Right lobe of liver (tissue), 6 donors: ENCODE data around the gene IMMT. TPM values are rescaled to one million over a fixed set of nuclear protein-coding genes. Genes with fewer than 3 reads are reported as not detected.
A peak's percentile ranks its signal among the peaks of the same experiment; 100 is the strongest.

Source experiments
- ATAC-seq, 4 donors: fragments of 200-7000 bp; cut with Tn5 transposase; one replicate each; pipeline ENCODE4 v1.9.1; 2020; ENCODE audit warnings: mild to moderate bottlenecking in 4 of 4, moderate library complexity in 4 of 4
- DNase-seq, 3 donors: peaks; one replicate each; pipeline ENCODE4 v3.0.0-alpha.2; 2020
- H3K27ac ChIP-seq, 3 donors: fragments of 200-600 bp; one replicate each; pipeline ENCODE4 v1.8.0; 2022
- H3K27me3 ChIP-seq, 2 donors: fragments of 200-600 bp; one replicate each; pipeline ENCODE4 v1.8.0; 2022
- H3K36me3 ChIP-seq, 4 donors: fragments of 200-600 bp; sonication (generic) in 1 of 4; one replicate each; pipeline versions ENCODE4 v1.5.1 to v1.8.0; 2017 to 2022; ENCODE audit warnings: control low read depth in 1 of 4
- H3K4me1 ChIP-seq, 4 donors: fragments of 200-600 bp; sonication (generic) in 1 of 4; one replicate each; pipeline versions ENCODE4 v1.5.1 to v1.8.0; 2017 to 2022; ENCODE audit warnings: control low read depth in 1 of 4
- H3K4me3 ChIP-seq, 3 donors: fragments of 200-600 bp; one replicate each; pipeline ENCODE4 v1.8.0; 2022
- H3K9me3 ChIP-seq, 4 donors: fragments of 200-600 bp; sonication (generic) in 1 of 4; one replicate each; pipeline versions ENCODE4 v1.5.1 to v1.8.0; 2017 to 2022; ENCODE audit warnings: control low read depth in 1 of 4
- POLR2A ChIP-seq: fragments of 450-650 bp; IDR thresholded peaks from one replicate; pipeline ENCODE4 v1.6.1; 2017; ENCODE audit warnings: antibody characterized with exemption, mild to moderate bottlenecking
- WGBS: methylation state at CpG from one replicate; pipeline ENCODE4 v1.1.6; 2018; ENCODE audit warnings: low coverage, low lambda C conversion rate; ENCODE audit not compliant: insufficient coverage; ENCODE audit errors: missing lambda C conversion rate; 5-methylcytosine and 5-hydroxymethylcytosine counted together
- intact Hi-C, 2 donors: fragments of 100-400 bp; cut with DNase I; formaldehyde crosslinking; loops; one replicate each; pipeline versions ENCODE4 v1.11.2 to v1.14.1; 2022
- total RNA-seq, 6 experiments: library from RNA; depleted of rRNA in 2 of 6; stranded (reverse); fragments of >200 nt in 2 of 6; fragmentation: NEBNext Ultra II Directional in 3 of 6; extraction: Animal tissue kit (Norgen Biotek cat#: 25700) in 3 of 6; gene quantifications; one replicate each; pipeline versions ENCODE4 v1.1.0 to v1.2.4, GENCODE V29; 2016 to 2023
- TF ChIP-seq, protein P1 (sequence below), 4 donors: fragments of 200-600 bp in 3 of 4; fragments of 450-650 bp in 1 of 4; IDR thresholded peaks; one replicate each; pipeline versions ENCODE4 v1.5.1 to v1.8.0; 2016 to 2022; ENCODE audit warnings: antibody characterized with exemption in 4 of 4, mild to moderate bottlenecking in 2 of 4
- donor health status: DM: no; HTN: yes; CAD: no.
- donor health status: DM: no; HTN: no; CAD: no.
- donor health status: DM: no; HTN: no; CAD: no.
- donor health status: DM: no; HTN: yes; CAD: no.
- donor health status: DM: no; HTN: yes; CAD: no.

IMMT gene
- total RNA-seq, 6 experiments from 2014 or later: 48.9 to 56.9 (median 52.5) TPM

DNA sequence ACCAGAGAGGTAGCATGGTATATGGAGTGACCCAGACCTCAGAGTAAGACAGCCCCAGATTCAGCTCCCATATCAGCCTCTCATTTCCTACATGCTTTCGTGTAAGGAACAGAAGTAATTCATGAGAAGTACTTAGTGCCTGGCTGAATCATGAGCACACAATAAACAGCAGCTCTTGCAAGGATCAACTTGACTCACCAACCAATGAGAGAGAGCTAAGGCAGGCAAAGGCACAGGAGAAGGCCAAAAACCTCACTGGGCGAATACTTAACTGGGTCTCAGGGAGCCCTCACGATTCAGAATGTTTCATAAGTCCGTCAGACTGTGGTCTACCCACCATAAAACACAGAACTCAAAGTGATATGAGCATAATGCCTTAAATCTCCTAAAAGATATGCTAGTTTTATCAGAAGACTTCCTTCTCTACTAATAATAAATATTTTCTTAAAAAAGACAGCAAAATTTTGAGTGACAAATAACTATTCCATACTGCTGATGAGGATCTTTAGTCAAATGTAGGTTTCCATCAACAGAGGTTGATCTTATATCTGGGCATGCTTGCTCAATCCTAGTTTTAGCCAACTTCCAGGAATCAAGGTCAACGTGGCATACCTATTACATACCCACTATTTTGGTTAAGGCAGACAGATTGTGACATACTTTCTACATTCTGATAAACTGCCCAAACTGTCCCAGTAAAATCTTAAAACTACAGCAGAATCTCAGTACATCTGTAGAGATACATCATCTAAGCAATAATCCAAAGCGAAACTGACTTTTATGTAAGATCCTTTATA is 34.9 kb downstream of the IMMT start:
- intact Hi-C loops: no loop called here
- TF ChIP-seq, protein P1, sequence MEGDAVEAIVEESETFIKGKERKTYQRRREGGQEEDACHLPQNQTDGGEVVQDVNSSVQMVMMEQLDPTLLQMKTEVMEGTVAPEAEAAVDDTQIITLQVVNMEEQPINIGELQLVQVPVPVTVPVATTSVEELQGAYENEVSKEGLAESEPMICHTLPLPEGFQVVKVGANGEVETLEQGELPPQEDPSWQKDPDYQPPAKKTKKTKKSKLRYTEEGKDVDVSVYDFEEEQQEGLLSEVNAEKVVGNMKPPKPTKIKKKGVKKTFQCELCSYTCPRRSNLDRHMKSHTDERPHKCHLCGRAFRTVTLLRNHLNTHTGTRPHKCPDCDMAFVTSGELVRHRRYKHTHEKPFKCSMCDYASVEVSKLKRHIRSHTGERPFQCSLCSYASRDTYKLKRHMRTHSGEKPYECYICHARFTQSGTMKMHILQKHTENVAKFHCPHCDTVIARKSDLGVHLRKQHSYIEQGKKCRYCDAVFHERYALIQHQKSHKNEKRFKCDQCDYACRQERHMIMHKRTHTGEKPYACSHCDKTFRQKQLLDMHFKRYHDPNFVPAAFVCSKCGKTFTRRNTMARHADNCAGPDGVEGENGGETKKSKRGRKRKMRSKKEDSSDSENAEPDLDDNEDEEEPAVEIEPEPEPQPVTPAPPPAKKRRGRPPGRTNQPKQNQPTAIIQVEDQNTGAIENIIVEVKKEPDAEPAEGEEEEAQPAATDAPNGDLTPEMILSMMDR (IDR thresholded peaks at IDR 0.05): no peak
- no peak for TF ChIP-seq POLR2A
- no peak overlapping the region for H3K27ac ChIP-seq
- H3K9me3 ChIP-seq: no peaks in the 10 kb centered on the region
- no peak for DNase-seq
- 88% methylated on average over 4 of the region's 6 CpGs for WGBS
- peak; percentile 44 to 93 (median 71) for ATAC-seq
- H3K36me3 ChIP-seq: peaks cover 0 to 84% (median 35%) of the 10 kb centered on the region in 4 donors
- H3K4me1 ChIP-seq: no peaks in the 10 kb centered on the region
- no peak overlapping the region for H3K4me3 ChIP-seq
- H3K27me3 ChIP-seq: no peaks in the 10 kb centered on the region

DNA sequence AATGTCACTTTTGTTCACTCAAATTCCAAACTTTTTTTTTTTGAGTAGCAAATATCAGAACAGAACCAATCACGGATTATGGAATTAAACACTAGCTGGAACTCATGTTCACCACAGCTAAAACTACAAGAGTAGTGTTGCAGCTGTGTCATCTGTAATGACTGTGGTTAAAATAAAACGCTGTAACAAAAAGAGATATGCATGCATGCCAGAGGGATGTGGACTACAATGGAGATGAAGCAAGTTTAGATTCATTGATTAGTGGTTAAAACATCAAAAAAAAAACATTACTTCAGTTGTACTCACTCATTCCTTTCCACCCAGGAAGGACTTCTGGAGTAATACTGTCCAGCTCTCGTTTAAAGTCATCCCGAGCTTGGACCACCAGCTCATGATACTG is 37.0 kb downstream of the IMMT start:
- H3K36me3 ChIP-seq: peaks cover 0 to 64% (median 33%) of the 10 kb centered on the region in 4 donors
- WGBS: 100% methylated on average over 4 of the region's 4 CpGs
- H3K4me1 ChIP-seq: no peaks in the 10 kb centered on the region
- intact Hi-C loops: no loop called here
- no peak overlapping the region for H3K27ac ChIP-seq
- H3K27me3 ChIP-seq: no peaks in the 10 kb centered on the region
- DNase-seq (no peak), ATAC-seq (no peak)
- no peak overlapping the region for H3K4me3 ChIP-seq
- TF ChIP-seq, protein P1 (IDR thresholded peaks at IDR 0.05): no peak
- TF ChIP-seq POLR2A: no peak
- no peaks in the 10 kb centered on the region for H3K9me3 ChIP-seq

DNA sequence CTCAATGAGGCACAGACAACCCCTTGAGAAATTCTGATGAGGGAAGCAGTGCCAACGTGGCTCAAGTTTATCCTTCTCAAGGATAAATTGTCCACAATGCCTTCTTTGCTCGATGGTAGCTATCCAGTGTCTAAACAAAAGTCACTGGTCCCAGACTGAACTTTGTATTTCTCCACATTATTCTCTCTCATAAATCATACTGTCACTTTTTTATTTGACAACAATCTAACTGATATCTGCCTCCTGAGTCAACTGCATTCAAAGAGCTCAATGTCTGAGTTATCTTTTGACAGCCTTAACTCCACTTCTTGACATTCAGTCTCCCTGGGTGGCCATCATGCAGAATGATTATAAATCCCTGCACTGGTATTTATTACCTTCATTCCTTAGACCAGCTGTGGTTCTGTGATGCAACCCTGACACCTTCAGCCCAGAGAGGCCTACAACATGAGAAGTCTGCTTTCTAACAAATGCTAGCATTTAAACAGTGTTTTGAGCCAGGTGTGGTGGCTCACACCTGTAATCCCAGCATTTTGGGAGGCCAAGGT is 38.2 kb downstream of the IMMT start:
- Histone ChIP-seq H3K4me1 (no peaks in the 10 kb centered on the region), H3K27ac (no peak overlapping the region), H3K36me3 (peaks cover 0 to 52% (median 28%) of the 10 kb centered on the region in 4 donors), H3K9me3 (no peaks in the 10 kb centered on the region), H3K27me3 (no peaks in the 10 kb centered on the region), H3K4me3 (no peak overlapping the region)
- WGBS: 92% methylated on average over 2 of the region's 2 CpGs
- intact Hi-C loops: no loop called here
- DNase-seq (no peak), ATAC-seq (no peak)
- no peak for TF ChIP-seq POLR2A
- TF ChIP-seq, protein P1 (IDR thresholded peaks at IDR 0.05): no peak

DNA sequence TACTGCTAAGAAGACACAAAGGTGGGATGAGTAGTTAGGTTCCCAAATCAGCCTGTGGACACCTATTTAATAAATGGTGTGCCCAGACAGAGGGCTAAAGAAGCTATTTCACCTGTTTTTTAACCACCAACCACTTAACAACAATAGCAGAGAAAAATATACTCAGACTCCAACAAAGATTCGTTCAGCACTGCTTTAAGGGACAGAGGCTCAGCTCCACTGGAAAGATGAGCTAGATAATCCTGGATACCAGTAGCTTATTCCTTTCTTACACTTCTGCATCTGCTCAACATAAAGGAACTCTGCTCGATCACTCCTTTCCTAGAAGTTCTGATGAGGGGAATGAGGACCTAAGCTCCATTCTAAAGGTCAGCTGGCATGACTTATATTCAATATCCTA is 44.8 kb downstream of the IMMT start:
- no peaks in the 10 kb centered on the region for H3K4me1 ChIP-seq
- no peak overlapping the region for H3K4me3 ChIP-seq
- H3K27ac ChIP-seq: no peak overlapping the region
- no peaks in the 10 kb centered on the region for H3K9me3 ChIP-seq
- no peaks in the 10 kb centered on the region for H3K27me3 ChIP-seq
- no peak for ATAC-seq
- DNase-seq: no peak
- TF ChIP-seq, protein P1 (IDR thresholded peaks at IDR 0.05): no peak
- TF ChIP-seq POLR2A: no peak
- 85% methylated on average over 2 of the region's 2 CpGs for WGBS
- intact Hi-C loops: no loop called here
- peaks cover 0 to 63% (median 40%) of the 10 kb centered on the region in 4 donors for H3K36me3 ChIP-seq
